HG03139 (cell line): ENCODE data around the gene ZNF362.

Experiments used
- ATAC-seq: cut with Tn5 transposase; IDR thresholded peaks from one replicate; pipeline ENCODE4 v1.9.1; 2021; ENCODE audit not compliant: unreplicated experiment

Gene ZNF362

DNA sequence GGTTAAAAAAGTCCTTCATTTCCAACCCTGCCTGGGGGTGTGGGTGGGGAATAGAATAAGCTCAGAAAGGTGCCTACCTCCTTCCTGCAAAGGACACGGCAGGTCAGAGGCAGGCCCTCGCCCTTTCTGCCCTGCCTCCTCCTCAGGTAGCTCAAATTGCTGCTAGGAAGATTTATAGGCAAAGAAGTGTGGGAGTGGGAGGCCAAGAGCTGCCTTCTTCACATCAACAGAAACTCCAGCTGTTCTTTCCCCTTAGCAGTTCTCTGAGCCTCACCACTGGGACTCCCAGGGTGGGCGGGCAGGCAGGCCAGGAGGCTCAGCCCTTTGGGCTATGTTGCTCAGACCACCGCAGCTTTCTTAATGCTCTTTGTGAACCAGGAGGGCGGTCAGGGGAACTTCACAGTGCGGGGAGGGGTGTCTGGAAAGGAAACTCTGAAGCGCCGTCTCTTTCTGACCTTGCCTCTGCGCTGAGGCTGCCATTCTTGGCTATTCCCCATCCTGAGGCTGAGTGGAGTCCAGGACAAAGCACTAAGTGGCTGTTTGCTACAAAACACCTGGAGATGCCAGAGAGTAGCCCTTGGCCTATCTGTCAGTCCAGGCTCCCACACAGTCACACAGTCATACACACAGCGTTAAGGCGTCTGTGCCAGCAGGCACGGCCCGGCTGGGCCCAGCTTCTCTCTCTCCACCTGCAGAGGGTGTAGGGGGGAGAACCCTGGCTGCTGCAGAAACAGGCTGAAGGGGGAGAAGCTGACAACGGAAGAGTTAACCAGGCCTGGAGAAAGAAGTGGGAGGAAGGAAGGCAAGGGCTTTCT lies 67.6 kb downstream of the ZNF362 start:
- no peak for ATAC-seq

DNA sequence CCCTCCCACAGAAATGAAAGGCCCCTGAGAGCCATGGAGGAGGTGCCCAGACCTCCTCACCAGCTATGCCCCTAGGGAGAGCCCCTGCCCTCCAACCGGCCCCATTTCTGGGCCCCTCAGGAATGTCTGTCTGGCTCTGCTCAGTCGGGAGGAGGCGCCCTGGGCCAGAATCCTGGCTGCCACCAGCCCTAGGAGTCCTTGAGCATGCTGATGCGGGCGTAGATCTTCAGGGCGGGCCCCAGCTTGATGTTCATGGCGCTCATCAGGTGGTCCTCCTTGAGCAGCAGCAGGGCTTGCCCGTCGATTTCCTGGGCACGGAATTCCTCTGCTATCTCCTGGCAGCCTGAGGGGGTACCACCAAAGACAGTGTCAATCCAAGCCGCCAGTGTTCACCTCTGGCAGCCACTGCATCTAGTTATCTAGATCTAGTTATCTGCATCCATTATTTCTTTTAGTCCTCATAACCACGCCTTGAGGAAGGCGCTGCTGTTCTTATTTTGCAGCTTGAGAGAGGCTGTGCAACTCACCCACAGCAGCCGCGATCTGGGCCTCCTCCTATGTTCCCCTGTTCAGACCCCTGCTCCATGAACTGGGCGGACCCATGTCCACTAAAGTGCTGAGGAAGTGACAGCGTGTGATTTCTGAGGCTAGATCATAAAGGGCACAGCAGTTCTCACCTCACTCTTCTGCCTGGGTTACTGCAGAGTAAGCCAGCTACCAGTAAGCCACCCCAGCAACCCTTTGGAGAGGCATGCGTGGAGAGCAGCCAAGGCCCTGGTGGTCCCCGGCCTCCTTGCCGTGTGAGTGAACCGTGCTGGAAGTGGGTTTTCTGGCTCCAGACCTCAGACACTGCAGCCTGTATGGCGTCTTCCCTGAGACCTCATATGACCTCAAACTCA lies 68.6 kb downstream of the ZNF362 start:
- ATAC-seq: no peak

DNA sequence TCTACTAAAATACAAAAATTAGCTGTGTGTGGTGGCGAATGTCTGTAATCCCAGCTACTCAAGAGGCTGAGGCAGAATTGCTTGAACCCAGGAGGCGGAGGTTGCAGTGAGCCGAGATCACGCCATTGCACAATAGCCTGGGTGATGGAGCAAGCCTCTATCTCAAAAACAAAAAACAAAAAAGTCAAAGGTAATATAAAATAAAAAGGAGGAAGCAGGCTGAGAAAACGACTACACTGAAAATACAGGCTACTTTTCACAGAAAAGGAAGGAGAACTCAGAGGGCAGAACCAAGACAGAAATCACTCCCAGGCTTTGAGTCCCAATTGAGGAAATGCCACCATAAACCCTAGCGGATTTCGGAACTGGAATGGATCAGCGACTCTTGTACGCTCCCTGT lies 70.5 kb downstream of the ZNF362 start:
- no peak for ATAC-seq

DNA sequence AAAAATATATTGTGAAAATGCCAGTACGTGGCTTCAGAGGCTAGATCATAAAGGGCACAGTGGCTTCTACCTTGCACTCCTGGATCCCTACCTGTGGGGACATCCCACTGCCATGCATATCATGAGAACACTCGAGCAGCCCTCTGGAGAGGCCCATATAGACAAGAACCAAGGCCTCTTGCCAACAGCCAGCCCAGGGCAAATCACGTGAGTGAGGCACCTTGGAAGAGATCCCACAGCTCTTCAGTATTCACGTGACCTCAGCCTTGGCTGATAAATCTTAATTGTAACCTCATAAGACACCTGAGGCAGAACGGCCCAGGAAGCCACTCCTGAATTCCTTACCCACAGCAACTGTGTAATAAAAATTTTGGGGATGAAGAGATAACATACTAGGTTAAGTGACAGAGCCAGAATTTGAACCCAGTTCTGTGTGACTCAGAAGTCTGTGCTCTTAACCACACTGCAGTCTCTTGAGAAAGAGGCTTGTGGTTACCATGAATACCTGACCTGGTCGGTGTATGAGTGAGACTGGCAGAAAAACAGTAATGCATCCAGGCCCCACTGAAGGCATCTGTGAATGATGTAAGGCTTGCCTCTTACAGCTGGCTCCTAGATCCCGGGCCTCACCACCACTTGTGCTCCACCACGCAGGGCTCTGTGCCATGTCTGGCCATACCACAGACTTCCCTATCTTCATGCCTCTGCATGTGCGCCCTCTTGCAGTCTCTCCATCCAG lies 71.5 kb downstream of the ZNF362 start:
- ATAC-seq: no peak

DNA sequence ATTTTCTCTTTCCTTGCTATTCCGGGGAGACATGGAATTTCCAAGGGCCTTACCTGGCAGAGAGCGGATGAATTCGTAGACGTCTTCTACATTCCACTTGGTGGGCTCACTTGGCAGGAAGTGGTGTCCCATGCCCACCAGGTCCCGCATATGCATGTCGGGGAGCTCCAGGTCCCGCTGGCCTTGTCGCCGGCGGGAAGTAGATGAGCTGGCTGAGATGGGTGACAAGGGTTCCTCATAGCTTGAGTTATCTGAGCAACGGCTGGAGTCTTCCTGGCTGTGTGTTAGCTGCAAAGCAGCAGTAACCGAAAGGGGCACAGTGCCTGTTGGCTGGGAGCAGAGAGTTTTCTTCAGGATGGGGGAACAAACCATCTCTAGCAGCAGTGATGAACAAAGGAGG lies 72.5 kb downstream of the ZNF362 start:
- ATAC-seq: no peak

DNA sequence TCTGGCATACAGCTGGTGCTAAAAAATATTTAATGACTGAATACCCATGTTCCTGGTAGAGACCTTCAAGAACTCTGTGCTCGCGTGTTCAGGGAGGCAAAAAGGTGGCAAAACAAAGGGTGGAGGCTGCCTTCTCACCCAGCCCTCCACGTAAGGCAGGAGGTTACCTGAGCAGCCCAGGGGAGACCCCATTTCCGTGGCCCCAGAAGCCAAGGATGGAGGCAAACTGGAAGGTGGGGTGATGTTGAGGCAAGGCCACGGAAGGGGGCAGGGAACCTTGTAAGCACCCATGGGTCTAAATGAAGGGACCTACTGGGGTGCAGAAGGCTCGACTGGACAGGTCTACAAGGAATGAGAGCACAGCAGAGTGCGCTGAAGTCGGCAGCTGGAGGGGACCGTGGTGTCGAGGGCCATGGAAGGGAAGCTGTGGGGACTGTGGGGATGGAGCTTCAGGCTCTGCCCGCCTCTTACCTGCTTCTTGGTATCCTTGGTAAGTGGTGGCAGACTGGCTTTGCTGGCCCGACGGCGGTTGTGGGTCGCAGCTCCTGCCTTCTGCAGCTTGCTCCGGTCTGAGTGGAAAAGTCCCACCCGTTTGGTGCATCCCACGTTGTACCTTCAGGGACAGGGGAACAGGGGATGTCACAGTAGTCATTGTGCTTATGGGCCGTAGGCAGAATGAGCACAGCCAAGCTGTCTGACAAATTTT lies 73.5 kb downstream of the ZNF362 start:
- ATAC-seq: no peak

DNA sequence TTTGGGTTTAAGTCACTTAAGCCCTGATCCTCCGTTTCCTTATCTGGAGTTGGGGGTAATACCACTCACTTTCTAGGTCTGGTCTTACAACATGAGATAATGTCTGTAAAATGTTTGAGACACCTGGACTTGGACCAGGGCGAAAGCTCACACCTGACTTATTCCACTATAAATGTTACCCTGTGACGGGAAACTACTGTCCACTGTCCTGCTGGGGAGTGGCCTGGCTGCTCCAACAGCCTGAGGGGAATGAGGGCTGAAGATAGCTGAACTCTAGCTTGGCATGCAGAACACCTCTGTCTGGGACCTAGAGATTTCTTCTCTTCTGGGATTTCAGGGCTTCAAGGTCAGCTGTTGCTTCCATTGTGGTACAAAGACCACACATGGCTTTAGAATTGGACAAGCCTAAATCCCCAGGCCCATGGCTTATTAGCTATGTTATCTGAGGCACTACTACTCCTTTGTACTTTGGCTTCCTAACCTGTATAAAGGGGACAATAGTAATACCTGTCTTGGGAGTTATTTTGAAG lies 74.1 kb downstream of the ZNF362 start:
- no peak for ATAC-seq

DNA sequence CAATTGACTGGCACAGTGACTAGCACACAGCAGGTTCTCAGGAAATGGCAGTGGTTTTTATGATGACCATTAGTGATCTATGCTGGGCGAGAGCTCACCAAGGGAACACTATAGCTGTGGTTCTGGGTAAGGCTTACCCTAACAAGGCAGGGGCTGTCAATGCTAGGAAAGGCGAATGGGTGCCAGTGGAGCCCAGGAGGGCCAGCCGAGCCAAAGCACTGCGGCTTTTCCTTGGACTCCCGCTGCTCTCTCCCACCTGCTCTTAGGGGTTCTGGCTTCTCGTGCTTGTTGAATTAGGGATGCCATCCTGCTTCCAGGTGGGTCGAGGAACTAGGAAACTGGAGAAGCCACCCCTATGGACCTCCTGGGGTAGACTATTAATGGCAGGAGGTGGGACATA lies 74.6 kb downstream of the ZNF362 start:
- no peak for ATAC-seq

DNA sequence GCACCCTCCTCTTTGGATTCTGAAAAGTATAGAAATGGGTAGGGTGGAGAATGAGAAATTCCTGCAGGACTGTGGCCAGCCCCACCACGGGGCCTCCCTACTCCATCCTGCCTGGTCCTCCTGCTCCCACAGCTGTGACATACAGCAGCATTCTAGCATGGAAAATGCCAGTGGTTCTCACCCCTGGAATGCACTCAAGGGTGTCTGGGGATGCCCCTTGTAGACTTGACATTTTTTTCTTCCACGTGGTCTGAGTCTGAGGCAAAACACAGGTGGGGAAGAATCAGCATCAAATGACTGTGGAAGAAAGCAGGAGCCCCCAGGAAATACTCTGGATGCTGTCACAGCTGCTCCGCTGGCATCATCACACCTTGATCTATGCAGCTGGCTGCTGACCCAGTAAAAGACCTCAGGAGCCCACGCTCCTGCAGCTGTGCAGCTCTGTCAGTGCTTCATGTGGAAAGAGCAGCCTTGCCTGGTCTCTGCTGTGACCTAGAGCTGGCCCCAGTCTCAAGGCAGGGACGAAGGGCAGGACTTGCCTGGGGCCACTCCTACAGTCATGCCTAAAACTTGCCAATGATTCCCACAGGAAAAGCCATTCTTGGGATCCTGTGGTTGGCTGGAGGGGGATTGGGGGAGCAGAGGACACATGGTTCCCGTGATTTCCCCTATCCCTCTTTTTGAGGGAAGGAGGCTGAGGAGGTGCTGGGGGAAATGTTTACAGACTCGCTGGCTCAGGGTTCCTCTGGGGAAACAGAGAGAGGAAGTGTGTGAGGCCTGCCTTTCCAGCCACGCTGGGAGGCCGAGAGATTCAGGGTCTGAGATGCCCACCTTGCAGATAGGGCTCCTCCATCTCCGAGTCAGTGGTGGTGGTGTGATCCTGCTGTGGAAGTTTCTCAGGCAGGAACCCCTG lies 75.4 kb downstream of the ZNF362 start:
- ATAC-seq: no peak

DNA sequence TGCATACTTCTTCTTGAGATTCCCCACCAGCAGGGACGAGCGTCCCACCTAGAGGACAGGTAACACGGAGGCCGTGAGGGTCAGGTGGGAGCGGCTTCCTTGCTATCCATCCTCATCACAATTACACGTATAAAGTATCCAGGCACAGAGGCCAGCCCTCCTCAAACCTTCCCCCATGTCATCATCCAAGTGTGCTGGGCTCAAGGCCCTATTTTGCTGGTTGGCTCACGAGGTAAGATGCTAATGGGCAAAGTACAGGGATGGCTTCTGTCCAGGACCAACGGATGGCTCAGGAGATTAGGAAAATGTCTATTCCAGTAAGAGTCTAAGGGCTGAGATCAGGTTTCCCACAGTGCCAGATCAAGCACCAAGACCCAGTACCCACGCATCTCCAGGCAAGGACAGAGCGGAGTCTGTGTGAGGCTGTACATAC lies 76.1 kb downstream of the ZNF362 start:
- no peak for ATAC-seq

DNA sequence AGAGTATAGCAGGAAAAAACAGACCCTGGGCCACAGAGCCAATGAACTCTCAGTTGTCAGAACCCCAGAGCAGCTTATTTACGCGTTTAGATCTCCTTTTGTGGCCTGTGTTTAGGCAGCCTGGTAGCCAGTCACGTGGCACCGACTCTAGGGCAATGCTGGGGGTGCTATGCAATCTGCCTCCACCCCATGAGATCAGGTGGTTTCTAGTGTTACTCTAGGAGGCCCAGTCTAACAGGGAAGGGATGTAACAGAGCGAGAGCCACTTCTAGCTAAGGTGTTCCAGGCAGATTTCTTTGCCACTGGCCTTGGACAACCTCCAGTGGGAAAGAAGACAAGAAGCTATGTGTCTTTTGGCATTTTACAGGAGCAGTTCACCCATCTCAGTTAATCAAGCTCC lies 76.6 kb downstream of the ZNF362 start:
- no peak for ATAC-seq

DNA sequence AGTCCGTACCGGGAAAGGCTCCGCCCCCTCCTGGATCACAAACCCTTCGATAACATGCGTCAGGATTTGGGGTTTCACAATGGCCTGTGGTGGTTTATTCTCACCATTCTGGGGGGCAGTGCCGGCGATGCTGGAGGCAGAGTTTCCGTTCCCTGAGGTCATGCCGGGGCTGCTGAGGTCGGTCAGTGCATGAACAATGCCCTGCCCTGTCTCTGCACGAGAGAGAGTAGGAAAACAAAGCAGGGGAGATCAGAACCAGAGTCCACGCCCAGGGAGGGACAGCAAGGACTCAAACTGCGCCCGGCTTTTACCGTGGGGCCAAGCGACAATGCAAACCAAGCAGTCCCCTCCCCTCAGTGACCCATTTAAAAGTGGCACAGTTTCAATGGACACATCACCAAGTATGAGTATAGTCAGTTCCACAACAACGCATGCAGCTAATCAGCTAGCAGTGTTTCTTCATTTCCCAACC lies 77.8 kb downstream of the ZNF362 start:
- ATAC-seq: no peak

DNA sequence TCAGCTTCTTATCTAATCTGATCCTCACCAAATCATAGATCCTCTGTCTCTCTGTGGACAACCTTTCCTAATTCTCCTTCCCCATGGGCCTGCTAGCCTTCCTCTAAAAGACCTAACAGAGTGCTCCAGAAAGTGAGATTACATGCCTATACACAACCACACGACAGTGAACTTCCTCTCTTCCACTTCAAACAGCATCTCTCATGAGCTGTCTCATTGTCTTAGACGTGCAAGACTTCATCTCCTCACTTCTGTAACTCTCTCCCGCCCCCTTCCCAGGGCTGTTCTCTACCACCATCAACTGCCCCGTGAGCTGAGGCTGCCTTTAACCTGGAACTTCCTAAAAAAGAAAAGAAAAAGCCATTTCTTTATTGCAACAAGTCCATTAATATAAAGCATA lies 78.7 kb downstream of the ZNF362 start:
- no peak for ATAC-seq

DNA sequence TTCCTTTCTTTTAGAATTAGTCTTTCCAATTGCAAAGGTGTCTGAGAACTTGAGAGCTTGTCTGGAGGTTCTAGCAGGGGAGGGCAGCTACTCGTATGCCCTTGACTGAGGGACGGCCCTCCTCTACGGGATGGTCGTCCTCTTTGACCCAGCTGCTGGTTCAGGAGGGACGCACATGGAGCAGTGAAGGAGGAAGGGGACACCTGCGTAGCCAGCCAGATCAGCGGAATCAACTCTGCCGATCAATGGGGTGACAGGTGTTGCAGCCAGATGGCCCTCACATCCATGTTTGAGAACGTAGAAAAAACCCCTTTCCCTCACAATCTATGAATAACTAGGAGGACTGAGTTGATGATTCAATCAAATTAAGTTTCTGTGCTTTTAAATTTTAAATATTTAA lies 80.3 kb downstream of the ZNF362 start:
- ATAC-seq: no peak

DNA sequence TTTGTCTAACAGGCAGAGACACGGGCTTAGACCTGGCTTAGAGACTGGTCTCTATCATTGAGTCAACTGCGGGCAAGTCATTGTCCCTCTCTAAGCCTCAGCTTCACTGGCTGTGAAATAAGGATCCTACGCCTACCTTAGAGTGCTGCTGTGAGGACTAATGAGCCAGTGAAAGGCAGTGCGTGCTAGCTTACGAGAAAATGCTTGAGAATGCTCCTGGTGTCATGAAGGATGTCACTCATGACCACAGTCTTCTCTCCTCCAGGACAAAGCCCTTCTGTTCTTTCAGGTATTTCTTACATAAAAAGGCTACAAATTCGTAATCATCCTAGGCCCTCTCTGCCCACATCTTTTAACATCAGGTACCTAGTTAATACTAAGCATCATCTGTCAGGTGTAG lies 81.1 kb downstream of the ZNF362 start:
- ATAC-seq: no peak

DNA sequence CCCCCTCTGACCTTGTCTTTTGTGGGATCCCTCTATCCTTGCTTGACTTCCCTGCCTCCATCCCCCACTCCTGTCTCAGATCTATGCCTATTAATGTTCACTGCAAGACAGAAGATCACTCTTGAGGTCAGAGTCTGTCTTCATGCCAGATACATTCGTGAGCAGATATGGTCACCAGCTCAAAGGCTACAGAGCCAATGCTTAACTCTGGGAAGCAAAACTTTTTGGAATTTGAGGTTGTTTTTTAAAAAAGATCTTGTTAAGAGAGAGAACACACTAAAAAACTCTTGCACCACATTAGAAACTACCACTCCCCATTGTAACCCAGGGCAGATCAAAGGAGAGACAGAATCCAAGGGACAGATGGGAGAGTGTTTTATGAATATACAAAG lies 81.8 kb downstream of the ZNF362 start:
- ATAC-seq: no peak

DNA sequence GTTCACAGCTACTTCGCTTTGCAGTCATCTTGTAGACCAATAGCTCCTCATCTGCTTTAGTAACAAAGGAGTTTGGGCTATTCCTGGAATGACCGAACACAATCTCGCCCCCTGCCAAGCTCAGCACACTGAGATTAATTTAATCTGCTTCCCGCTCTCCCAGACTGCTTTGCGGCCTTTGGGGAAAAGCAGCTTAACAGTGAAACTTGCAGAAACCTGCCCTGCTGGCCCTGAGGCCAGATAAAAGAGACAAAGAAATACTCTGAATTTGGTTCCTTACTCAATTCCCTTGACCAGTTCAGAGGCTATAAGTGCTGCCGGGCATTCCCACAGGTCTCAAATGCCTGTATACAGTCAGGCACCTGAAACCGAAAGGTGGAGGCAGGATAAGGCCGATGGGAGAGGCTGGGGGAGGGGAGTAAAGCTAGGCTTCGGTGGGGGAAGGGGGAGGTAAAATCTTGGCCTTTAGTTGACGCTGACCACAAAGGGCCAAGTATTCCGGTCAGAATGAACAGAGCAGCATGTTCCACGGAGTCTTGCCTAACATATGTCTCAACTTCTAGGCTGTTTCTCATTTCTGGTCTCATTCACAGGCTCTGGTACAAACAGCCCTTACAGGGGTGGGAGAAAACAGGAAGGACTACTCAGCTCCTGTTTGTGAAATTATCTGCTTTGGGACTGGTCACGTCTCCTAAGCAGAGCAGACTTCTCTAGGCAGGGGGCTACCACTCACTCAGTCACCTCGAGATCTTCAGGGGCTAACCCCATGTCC lies 82.3 kb downstream of the ZNF362 start:
- ATAC-seq: no peak

DNA sequence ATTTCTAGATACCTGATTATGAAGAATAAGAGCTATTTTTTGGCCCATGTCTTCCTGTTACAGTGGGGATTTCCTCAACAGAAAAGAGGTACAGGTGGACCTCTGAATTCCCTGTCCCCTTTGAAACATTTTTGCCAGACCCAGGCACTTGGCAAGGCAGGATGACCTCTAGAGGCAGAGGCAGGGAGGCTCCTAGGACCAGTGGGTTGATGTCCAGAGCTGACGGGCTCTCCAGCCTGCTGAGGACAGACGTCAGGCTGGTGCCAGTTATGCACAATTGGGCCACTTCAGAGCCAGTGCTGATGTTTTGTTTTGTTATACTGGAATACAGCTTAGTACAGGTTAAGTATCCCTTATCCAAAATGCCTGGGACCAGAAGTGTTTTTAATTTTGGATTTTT lies 83.1 kb downstream of the ZNF362 start:
- ATAC-seq: no peak

DNA sequence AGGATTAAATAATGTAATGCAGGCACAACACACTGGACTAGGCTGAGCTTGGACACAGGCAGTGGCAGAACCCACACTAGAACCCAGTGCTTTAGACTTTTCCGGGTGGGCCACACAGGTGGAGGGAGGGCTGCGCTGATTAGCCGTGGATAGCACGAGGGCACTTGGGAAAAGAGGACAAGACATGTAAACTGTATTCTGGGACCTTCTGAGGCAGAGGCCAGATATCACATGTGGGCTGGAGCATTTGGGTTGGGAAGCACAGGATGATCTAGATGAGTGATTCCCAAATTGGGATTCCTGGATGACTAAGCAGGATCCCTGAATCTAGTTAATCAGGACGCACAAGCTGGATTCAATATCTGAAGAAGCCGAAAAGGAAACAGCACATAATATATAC lies 84.9 kb downstream of the ZNF362 start:
- ATAC-seq: no peak
